Smooth muscle cell (in vitro differentiated cells): ENCODE measurements around the gene SETBP1. TPM values are rescaled to one million over a fixed set of nuclear protein-coding genes. Genes with fewer than 3 reads are reported as not detected.

Experiments used
- DNase-seq: peaks from one replicate; lab custom pipeline; 2025; ENCODE audit not compliant: unreplicated experiment; lab: John Stamatoyannopoulos, UW
- H2AFZ ChIP-seq: fragments of 200-600 bp; sonication (generic); 2 replicates; pipeline ENCODE4 v1.6.0; 2016; ENCODE audit warnings: antibody characterized with exemption, low read depth, mild to moderate bottlenecking
- H3F3A ChIP-seq: fragments of 200-600 bp; sonication (generic); 2 replicates; pipeline ENCODE4 v1.6.0; 2017; ENCODE audit warnings: antibody characterized with exemption, low read depth
- H3K27ac ChIP-seq: fragments of 200-600 bp; sonication (generic); 2 replicates; pipeline ENCODE4 v1.5.1; 2016; ENCODE audit warnings: low read depth, mild to moderate bottlenecking
- H3K27me3 ChIP-seq: fragments of 200-600 bp; sonication (generic); 2 replicates; pipeline ENCODE4 v1.6.1; 2016; ENCODE audit warnings: low read depth, mild to moderate bottlenecking
- H3K36me3 ChIP-seq: fragments of 200-600 bp; sonication (generic); 2 replicates; pipeline ENCODE4 v1.5.1; 2016; ENCODE audit warnings: low read depth
- H3K4me1 ChIP-seq: fragments of 200-600 bp; sonication (generic); 2 replicates; pipeline ENCODE4 v1.5.1; 2016; ENCODE audit warnings: low read depth
- H3K4me2 ChIP-seq: fragments of 200-600 bp; sonication (generic); 2 replicates; pipeline ENCODE4 v1.6.0; 2016; ENCODE audit warnings: mild to moderate bottlenecking
- H3K4me3 ChIP-seq: fragments of 200-600 bp; sonication (generic); 2 replicates; pipeline ENCODE4 v1.5.1; 2016; ENCODE audit warnings: mild to moderate bottlenecking
- H3K79me2 ChIP-seq: fragments of 200-600 bp; sonication (generic); 2 replicates; pipeline ENCODE4 v1.6.0; 2016; ENCODE audit warnings: low read depth, mild to moderate bottlenecking
- H3K9ac ChIP-seq: fragments of 200-600 bp; sonication (generic); 2 replicates; pipeline ENCODE4 v1.6.0; 2016; ENCODE audit warnings: low read depth
- H3K9me3 ChIP-seq: fragments of 200-600 bp; sonication (generic); replicated peaks from 2 replicates; pipeline ENCODE4 v1.5.1; 2016; ENCODE audit warnings: low read depth
- H4K20me1 ChIP-seq: fragments of 200-600 bp; sonication (generic); 2 replicates; pipeline ENCODE4 v1.6.0; 2016; ENCODE audit warnings: low read depth
- WGBS: methylation state at CpG from one replicate; pipeline ENCODE4 v1.1.7; 2016; ENCODE audit warnings: low lambda C conversion rate; 5-methylcytosine and 5-hydroxymethylcytosine counted together
- polyA plus RNA-seq: library from polyadenylated mRNA; unstranded; fragments of >200 nt; fragmentation: Nextera tagmentation; extraction: Ambion mirVana; gene quantifications from 2 replicates; pipeline ENCODE4 v1.2.1, GENCODE V29; 2016
- total RNA-seq: library from RNA; depleted of rRNA; stranded (reverse); fragments of >200 nt; gene quantifications from 2 replicates; pipeline ENCODE4 v1.2.3, GENCODE V29; 2014
- TF ChIP-seq, protein P1 (sequence below): fragments of 200-600 bp; sonication (generic); IDR thresholded peaks from 2 replicates; pipeline ENCODE4 v1.5.1; 2017; ENCODE audit warnings: borderline replicate concordance, mild to moderate bottlenecking, antibody characterized with exemption; ENCODE audit not compliant: insufficient read depth, poor library complexity, severe bottlenecking

Gene SETBP1
- total and polyA plus RNA-seq, 2 experiments from 2014 or later = 6.1 to 17.7 TPM

DNA sequence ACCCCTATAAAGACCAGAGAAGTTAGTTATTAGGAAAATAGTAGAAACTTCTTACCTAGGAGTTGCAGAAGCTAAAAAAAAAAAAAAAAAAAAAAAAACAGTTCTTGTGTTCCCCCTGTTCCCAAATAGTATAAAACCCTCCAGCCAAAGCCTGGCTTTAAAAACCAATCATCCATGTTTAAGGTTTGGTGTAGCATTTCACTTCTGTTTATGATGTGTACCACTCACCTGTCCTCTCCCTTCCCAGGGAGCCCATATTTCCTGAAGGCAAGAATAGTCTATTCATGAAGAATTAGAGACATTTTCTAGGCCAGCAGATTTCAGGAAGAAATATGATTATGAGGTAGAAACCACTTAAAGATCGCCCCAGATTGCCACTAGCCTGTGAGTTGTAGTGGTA lies 273.6 kb downstream of the SETBP1 start:
- Histone ChIP-seq H3K9me3 (no peaks in the 10 kb centered on the region), H3K27ac (no peak overlapping the region), H3K27me3 (no peaks in the 10 kb centered on the region), H4K20me1 (peaks cover 58% of the 10 kb centered on the region), H3K36me3 (no peaks in the 10 kb centered on the region), H2AFZ (no peak overlapping the region), H3K4me1 (no peaks in the 10 kb centered on the region), H3F3A (no peaks in the 10 kb centered on the region), H3K79me2 (peaks cover 4% of the 10 kb centered on the region), H3K4me2 (no peak overlapping the region), H3K9ac (no peak overlapping the region), H3K4me3 (no peak overlapping the region)
- WGBS = 42% methylated on average over 1 of the region's 1 CpG
- DNase-seq = no peak
- TF ChIP-seq, protein P1, sequence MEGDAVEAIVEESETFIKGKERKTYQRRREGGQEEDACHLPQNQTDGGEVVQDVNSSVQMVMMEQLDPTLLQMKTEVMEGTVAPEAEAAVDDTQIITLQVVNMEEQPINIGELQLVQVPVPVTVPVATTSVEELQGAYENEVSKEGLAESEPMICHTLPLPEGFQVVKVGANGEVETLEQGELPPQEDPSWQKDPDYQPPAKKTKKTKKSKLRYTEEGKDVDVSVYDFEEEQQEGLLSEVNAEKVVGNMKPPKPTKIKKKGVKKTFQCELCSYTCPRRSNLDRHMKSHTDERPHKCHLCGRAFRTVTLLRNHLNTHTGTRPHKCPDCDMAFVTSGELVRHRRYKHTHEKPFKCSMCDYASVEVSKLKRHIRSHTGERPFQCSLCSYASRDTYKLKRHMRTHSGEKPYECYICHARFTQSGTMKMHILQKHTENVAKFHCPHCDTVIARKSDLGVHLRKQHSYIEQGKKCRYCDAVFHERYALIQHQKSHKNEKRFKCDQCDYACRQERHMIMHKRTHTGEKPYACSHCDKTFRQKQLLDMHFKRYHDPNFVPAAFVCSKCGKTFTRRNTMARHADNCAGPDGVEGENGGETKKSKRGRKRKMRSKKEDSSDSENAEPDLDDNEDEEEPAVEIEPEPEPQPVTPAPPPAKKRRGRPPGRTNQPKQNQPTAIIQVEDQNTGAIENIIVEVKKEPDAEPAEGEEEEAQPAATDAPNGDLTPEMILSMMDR = no peak

GRCh38 chr18:44955825-44956224 lies 275.1 kb downstream of the SETBP1 start:
- H3K27me3 ChIP-seq = no peaks in the 10 kb centered on the region
- no peaks in the 10 kb centered on the region for H3K4me1 ChIP-seq
- no peak overlapping the region for H3K4me3 ChIP-seq
- H3K9me3 ChIP-seq = no peaks in the 10 kb centered on the region
- H3K79me2 ChIP-seq = peaks cover 4% of the 10 kb centered on the region
- no peaks in the 10 kb centered on the region for H3K36me3 ChIP-seq
- WGBS = 83% methylated on average over 1 of the region's 1 CpG
- no peak overlapping the region for H3K27ac ChIP-seq
- H3K9ac ChIP-seq = no peak overlapping the region
- H3F3A ChIP-seq = no peaks in the 10 kb centered on the region
- no peak overlapping the region for H2AFZ ChIP-seq
- DNase-seq = no peak
- no peak overlapping the region for H3K4me2 ChIP-seq
- TF ChIP-seq, protein P1 = no peak
- peaks cover 63% of the 10 kb centered on the region for H4K20me1 ChIP-seq

DNA sequence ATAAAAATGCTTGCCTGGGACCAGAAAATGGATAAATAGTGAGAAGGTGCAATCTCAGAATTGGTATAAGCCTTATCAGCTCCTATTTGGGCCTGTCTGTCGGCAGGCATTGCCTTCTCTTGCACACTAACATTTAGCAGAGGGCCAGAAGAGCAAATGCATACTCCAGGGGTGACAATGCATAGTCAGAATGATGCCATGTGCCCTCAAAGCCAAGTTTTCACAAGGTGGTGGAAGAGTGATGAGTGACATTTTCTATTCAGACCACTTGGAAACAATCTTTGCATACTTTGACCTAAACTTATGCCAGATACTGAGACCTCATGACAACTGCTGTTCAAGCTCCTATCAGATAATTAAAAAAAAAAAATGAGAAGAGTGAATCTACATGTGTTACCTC lies 276.3 kb downstream of the SETBP1 start:
- H3K27ac ChIP-seq = no peak overlapping the region
- no peaks in the 10 kb centered on the region for H3K9me3 ChIP-seq
- no peak overlapping the region for H2AFZ ChIP-seq
- no peak overlapping the region for H3K9ac ChIP-seq
- 78% methylated on average over 1 of the region's 1 CpG for WGBS
- no peak for DNase-seq
- no peaks in the 10 kb centered on the region for H3K36me3 ChIP-seq
- H4K20me1 ChIP-seq = peaks cover 63% of the 10 kb centered on the region
- H3K4me1 ChIP-seq = no peaks in the 10 kb centered on the region
- H3K4me2 ChIP-seq = no peak overlapping the region
- no peak overlapping the region for H3K4me3 ChIP-seq
- TF ChIP-seq, protein P1 = no peak
- peaks cover 4% of the 10 kb centered on the region for H3K79me2 ChIP-seq
- no peaks in the 10 kb centered on the region for H3F3A ChIP-seq
- H3K27me3 ChIP-seq = no peaks in the 10 kb centered on the region

- no peak for DNase-seq
- Histone ChIP-seq H3K27me3 (no peaks in the 10 kb centered on the region), H3K4me1 (no peaks in the 10 kb centered on the region), H3K36me3 (no peaks in the 10 kb centered on the region), H3K9ac (no peak overlapping the region), H3K9me3 (no peaks in the 10 kb centered on the region), H3K79me2 (peaks cover under 1% of the 10 kb centered on the region), H2AFZ (no peak overlapping the region), H4K20me1 (peaks cover 63% of the 10 kb centered on the region), H3K4me2 (no peak overlapping the region), H3K27ac (no peak overlapping the region), H3F3A (no peaks in the 10 kb centered on the region), H3K4me3 (no peak overlapping the region)
- TF ChIP-seq, protein P1 = no peak
- 90% methylated on average over 2 of the region's 2 CpGs for WGBS
Measured at GRCh38 chr18:44957461-44957860, 276.8 kb downstream of the SETBP1 start.
